ENCODE data around the gene SLC2A3.
"Not testable (repeated sequence)": the region's sequence is repeated elsewhere in the genome, so short reads cannot be mapped to it uniquely, and the experiment has no call there.

Gene SLC2A3

GRCh38 chr12:7961395-7962178 lies 25.6 kb upstream of the SLC2A3 start:
- Mint-ChIP-seq H3K27me3 (no peaks in the 10 kb centered on the region), H3K9me3 (no peaks in the 10 kb centered on the region), H3K27ac (peak overlapping the region in 1 of 2 donors; percentile 75), H3K4me3 (peak overlapping the region; percentile 75 to 90), H3K4me1 (peaks cover 44% of the 10 kb centered on the region)
- DNase-seq, result no peak
- no peak for ATAC-seq

GRCh38 chr12:7959701-7960121 lies 23.7 kb upstream of the SLC2A3 start:
- no peaks in the 10 kb centered on the region for H3K27me3 Mint-ChIP-seq
- H3K4me3 Mint-ChIP-seq, result peak overlapping the region; percentile 75 to 90
- peaks cover 42% of the 10 kb centered on the region for H3K4me1 Mint-ChIP-seq
- DNase-seq, result peak; percentile 26 to 46
- peak overlapping the region; percentile 91 to 98 for H3K27ac Mint-ChIP-seq
- H3K9me3 Mint-ChIP-seq, result no peaks in the 10 kb centered on the region
- peak; percentile 44 for ATAC-seq

- Mint-ChIP-seq H3K4me3 (peak overlapping the region; percentile 75 to 90), H3K9me3 (no peaks in the 10 kb centered on the region), H3K4me1 (peaks cover 42% of the 10 kb centered on the region), H3K27ac (peak overlapping the region; percentile 91 to 98), H3K27me3 (no peaks in the 10 kb centered on the region)
- DNase-seq (no peak), ATAC-seq (peak; percentile 1)
These were observed 23.3 kb upstream of the SLC2A3 start for GRCh38 chr12:7959278-7959677.

GRCh38 chr12:7954877-7955276 lies 18.9 kb upstream of the SLC2A3 start:
- not testable (repeated sequence) for H3K27me3 Mint-ChIP-seq, H3K4me3 Mint-ChIP-seq, DNase-seq, H3K27ac Mint-ChIP-seq, ATAC-seq, H3K9me3 Mint-ChIP-seq
- H3K4me1 Mint-ChIP-seq, result peaks cover 20% of the 10 kb centered on the region

- ATAC-seq, H3K27ac Mint-ChIP-seq, H3K27me3 Mint-ChIP-seq, H3K9me3 Mint-ChIP-seq, DNase-seq, H3K4me3 Mint-ChIP-seq: not testable (repeated sequence)
- peaks cover 16% of the 10 kb centered on the region for H3K4me1 Mint-ChIP-seq
These were observed 18.4 kb upstream of the SLC2A3 start for GRCh38 chr12:7954418-7954817.

- peaks cover 13% of the 10 kb centered on the region for H3K4me1 Mint-ChIP-seq
- not testable (repeated sequence) for H3K27ac Mint-ChIP-seq, DNase-seq, ATAC-seq, H3K27me3 Mint-ChIP-seq, H3K9me3 Mint-ChIP-seq, H3K4me3 Mint-ChIP-seq
These were observed 17.9 kb upstream of the SLC2A3 start for GRCh38 chr12:7953912-7954311.

GRCh38 chr12:7951671-7952070 lies 15.7 kb upstream of the SLC2A3 start:
- H3K9me3 Mint-ChIP-seq, result no peaks in the 10 kb centered on the region
- DNase-seq (no peak), ATAC-seq (no peak)
- peaks cover 7% of the 10 kb centered on the region for H3K4me1 Mint-ChIP-seq
- H3K27ac Mint-ChIP-seq, result no peak overlapping the region
- H3K4me3 Mint-ChIP-seq, result no peak overlapping the region
- H3K27me3 Mint-ChIP-seq, result no peaks in the 10 kb centered on the region

GRCh38 chr12:7950230-7950943 lies 14.4 kb upstream of the SLC2A3 start:
- H3K4me3 Mint-ChIP-seq, H3K4me1 Mint-ChIP-seq, H3K27ac Mint-ChIP-seq, DNase-seq, ATAC-seq, H3K27me3 Mint-ChIP-seq, H3K9me3 Mint-ChIP-seq: not testable (repeated sequence)

GRCh38 chr12:7948589-7949260 lies 12.7 kb upstream of the SLC2A3 start:
- H3K27ac Mint-ChIP-seq, result no peak overlapping the region
- no peak for DNase-seq

GRCh38 chr12:7947011-7947410 lies 11.0 kb upstream of the SLC2A3 start:
- Mint-ChIP-seq H3K4me1 (peaks cover 7% of the 10 kb centered on the region), H3K9me3 (no peaks in the 10 kb centered on the region), H3K27me3 (no peaks in the 10 kb centered on the region), H3K4me3 (no peak overlapping the region), H3K27ac (peak overlapping the region in 1 of 2 donors; percentile 78)
- DNase-seq (no peak), ATAC-seq (no peak)

More at GRCh38 chr12:7948589-7949260, 12.7 kb upstream of the SLC2A3 start:
- Mint-ChIP-seq H3K9me3 (no peaks in the 10 kb centered on the region), H3K4me3 (no peak overlapping the region), H3K27me3 (no peaks in the 10 kb centered on the region), H3K4me1 (peaks cover 7% of the 10 kb centered on the region)
- ATAC-seq, result no peak

- H3K4me1 Mint-ChIP-seq, result peaks cover 12% of the 10 kb centered on the region
- H3K27ac Mint-ChIP-seq, DNase-seq, H3K27me3 Mint-ChIP-seq, ATAC-seq, H3K9me3 Mint-ChIP-seq, H3K4me3 Mint-ChIP-seq: not testable (repeated sequence)
These were observed 8.8 kb upstream of the SLC2A3 start for GRCh38 chr12:7944760-7945159.

- no peak overlapping the region for H3K4me3 Mint-ChIP-seq
- ATAC-seq (no peak), DNase-seq (no peak)
- no peaks in the 10 kb centered on the region for H3K9me3 Mint-ChIP-seq
- peak overlapping the region in 1 of 2 donors; percentile 4 for H3K27ac Mint-ChIP-seq
- H3K27me3 Mint-ChIP-seq, result no peaks in the 10 kb centered on the region
- peaks cover 15% of the 10 kb centered on the region for H3K4me1 Mint-ChIP-seq
These were observed 4.9 kb upstream of the SLC2A3 start for GRCh38 chr12:7940906-7941305.

GRCh38 chr12:7937833-7938506 lies 2.0 kb upstream of the SLC2A3 start:
- H3K4me1 Mint-ChIP-seq, result peaks cover 15% of the 10 kb centered on the region
- peak overlapping the region; percentile 42 to 46 for H3K4me3 Mint-ChIP-seq
- no peaks in the 10 kb centered on the region for H3K27me3 Mint-ChIP-seq
- DNase-seq (peak in 1 of 2 donors; percentile 43), ATAC-seq (peak; percentile 10)
- no peaks in the 10 kb centered on the region for H3K9me3 Mint-ChIP-seq
- peak overlapping the region in 1 of 2 donors; percentile 45 for H3K27ac Mint-ChIP-seq

- no peak overlapping the region for H3K27ac Mint-ChIP-seq
- H3K4me1 Mint-ChIP-seq, result peaks cover 28% of the 10 kb centered on the region
- H3K4me3 Mint-ChIP-seq, result no peak overlapping the region
- DNase-seq (peak in 1 of 2 donors; percentile 18), ATAC-seq (no peak)
- H3K9me3 Mint-ChIP-seq, result no peaks in the 10 kb centered on the region
- no peaks in the 10 kb centered on the region for H3K27me3 Mint-ChIP-seq
These were observed 996 bp downstream of the SLC2A3 start for GRCh38 chr12:7934889-7935492.

All from stimulated activated naive CD8-positive, alpha-beta T cell treated with anti-CD3 and anti-CD28 coated beads, Interleukin-15, amount 100 ng/mL, for 72 hours (primary cell).